Neural cell (in vitro differentiated cells): ENCODE results near the gene MUC15. TPM values are rescaled to one million over a fixed set of nuclear protein-coding genes. Genes with fewer than 3 reads are reported as not detected.

Experiments
- H2AFZ ChIP-seq: fragments of 200-600, 300-800 bp; sonication (generic), shearing (Covaris generic); 2 replicates; pipeline ENCODE4 v1.6.0; 2014; ENCODE audit warnings: low read depth, mild to moderate bottlenecking, antibody characterized with exemption, low read length, moderate library complexity
- H3F3A ChIP-seq: fragments of 200-600 bp; shearing (Covaris generic); 2 replicates; pipeline ENCODE4 v1.6.1; 2016; ENCODE audit warnings: mild to moderate bottlenecking, moderate library complexity, mixed read lengths, antibody characterized with exemption, low read length; ENCODE audit not compliant: insufficient read depth, poor library complexity, severe bottlenecking
- H3K27ac ChIP-seq: fragments of 200-600, 300-800 bp; sonication (generic), shearing (Covaris generic); 2 replicates; pipeline ENCODE4 v1.5.1; 2014; ENCODE audit warnings: mild to moderate bottlenecking, low read length, moderate library complexity
- H3K27me3 ChIP-seq: fragments of 300-800, 200-600 bp; sonication (generic), shearing (Covaris generic); 2 replicates; pipeline ENCODE4 v1.6.0; 2014; ENCODE audit warnings: mild to moderate bottlenecking, low read depth, low read length, moderate library complexity; ENCODE audit not compliant: insufficient read depth
- H3K36me3 ChIP-seq: fragments of 300-800, 200-600 bp; sonication (generic), shearing (Covaris generic); 2 replicates; pipeline ENCODE4 v1.5.1; 2014; ENCODE audit warnings: mild to moderate bottlenecking, antibody characterized with exemption, low read length, moderate library complexity; ENCODE audit not compliant: insufficient read depth
- H3K4me2 ChIP-seq: fragments of 300-800, 200-600 bp; sonication (generic), shearing (Covaris generic); 2 replicates; pipeline ENCODE4 v1.6.0; 2014; ENCODE audit warnings: mild to moderate bottlenecking, low read length
- H3K4me3 ChIP-seq: fragments of 300-800, 200-600 bp; sonication (generic), shearing (Covaris generic); 2 replicates; pipeline ENCODE4 v1.5.1; 2014; ENCODE audit warnings: mild to moderate bottlenecking, low read length, moderate library complexity
- H3K79me2 ChIP-seq: fragments of 200-600 bp; shearing (Covaris generic); replicated peaks from 2 replicates; pipeline ENCODE4 v1.6.0; 2014; ENCODE audit warnings: mild to moderate bottlenecking, low read length, moderate library complexity; ENCODE audit not compliant: insufficient read depth
- H3K9ac ChIP-seq: fragments of 300-800, 200-600 bp; sonication (generic), shearing (Covaris generic); 2 replicates; pipeline ENCODE4 v1.6.1; 2016; ENCODE audit warnings: mild to moderate bottlenecking, low read length, mixed read lengths
- H3K9me2 ChIP-seq: fragments of 200-600 bp; shearing (Covaris generic); 2 replicates; pipeline ENCODE4 v1.6.1; 2016; ENCODE audit warnings: mild to moderate bottlenecking, low read length, mixed read lengths; ENCODE audit not compliant: insufficient read depth
- H3K9me3 ChIP-seq: fragments of 200-600, 300-800 bp; sonication (generic), shearing (Covaris generic); 2 replicates; pipeline ENCODE4 v1.6.1; 2016; ENCODE audit warnings: mild to moderate bottlenecking, mixed run types, low read length, moderate library complexity, mixed read lengths
- H4K20me1 ChIP-seq: fragments of 200-600 bp; shearing (Covaris generic); 2 replicates; pipeline ENCODE4 v1.6.1; 2016; ENCODE audit warnings: mild to moderate bottlenecking, mixed run types; ENCODE audit not compliant: insufficient read depth
- EP300 ChIP-seq: fragments of 450-650 bp; conservative IDR thresholded peaks from 2 replicates; pipeline ENCODE4 v1.6.1; 2014; ENCODE audit warnings: antibody characterized with exemption, mild to moderate bottlenecking, moderate library complexity; ENCODE audit not compliant: poor library complexity, severe bottlenecking
- EZH2 ChIP-seq: fragments of 200-600, 300-800 bp; shearing (Covaris generic), sonication (generic); IDR thresholded peaks from 2 replicates; pipeline ENCODE4 v1.6.1; 2014; ENCODE audit warnings: antibody characterized with exemption, low read length, borderline replicate concordance, mild to moderate bottlenecking; ENCODE audit not compliant: insufficient read depth, poor library complexity, severe bottlenecking
- MXI1 ChIP-seq: fragments of 450-650 bp; conservative IDR thresholded peaks from 2 replicates; pipeline ENCODE4 v1.6.1; 2014; ENCODE audit warnings: antibody characterized with exemption, mild to moderate bottlenecking; ENCODE audit not compliant: poor library complexity, severe bottlenecking
- POLR2AphosphoS5 ChIP-seq: IDR thresholded peaks from 2 replicates; pipeline ENCODE4 v1.6.1; 2012
- RAD21 ChIP-seq: fragments of 450-650 bp; conservative IDR thresholded peaks from 2 replicates; pipeline ENCODE4 v1.6.1; 2014; ENCODE audit warnings: antibody characterized with exemption, mild to moderate bottlenecking, moderate library complexity
- REST ChIP-seq: IDR thresholded peaks from 2 replicates; pipeline ENCODE4 v1.6.1; 2012; ENCODE audit warnings: borderline replicate concordance
- SMC3 ChIP-seq: fragments of 450-650 bp; conservative IDR thresholded peaks from 2 replicates; pipeline ENCODE4 v1.6.1; 2014; ENCODE audit warnings: antibody characterized with exemption, mild to moderate bottlenecking, moderate library complexity; ENCODE audit not compliant: poor library complexity
- TAF1 ChIP-seq: IDR thresholded peaks from 2 replicates; pipeline ENCODE4 v1.6.1; 2012; ENCODE audit warnings: low read depth
- polyA plus RNA-seq: library from polyadenylated mRNA; depleted of rRNA; stranded (reverse); fragments of >200 nt; gene quantifications from 2 replicates; pipeline ENCODE4 v1.2.3, GENCODE V29; 2014
- TF ChIP-seq, protein P1 (sequence below): fragments of 450-650 bp; IDR thresholded peaks from 2 replicates; pipeline ENCODE4 v1.5.1; 2014; ENCODE audit warnings: antibody characterized with exemption, mild to moderate bottlenecking, moderate library complexity; ENCODE audit not compliant: poor library complexity, severe bottlenecking

The MUC15 gene
- polyA plus RNA-seq, 1 donor from 2014 or later: not detected

DNA sequence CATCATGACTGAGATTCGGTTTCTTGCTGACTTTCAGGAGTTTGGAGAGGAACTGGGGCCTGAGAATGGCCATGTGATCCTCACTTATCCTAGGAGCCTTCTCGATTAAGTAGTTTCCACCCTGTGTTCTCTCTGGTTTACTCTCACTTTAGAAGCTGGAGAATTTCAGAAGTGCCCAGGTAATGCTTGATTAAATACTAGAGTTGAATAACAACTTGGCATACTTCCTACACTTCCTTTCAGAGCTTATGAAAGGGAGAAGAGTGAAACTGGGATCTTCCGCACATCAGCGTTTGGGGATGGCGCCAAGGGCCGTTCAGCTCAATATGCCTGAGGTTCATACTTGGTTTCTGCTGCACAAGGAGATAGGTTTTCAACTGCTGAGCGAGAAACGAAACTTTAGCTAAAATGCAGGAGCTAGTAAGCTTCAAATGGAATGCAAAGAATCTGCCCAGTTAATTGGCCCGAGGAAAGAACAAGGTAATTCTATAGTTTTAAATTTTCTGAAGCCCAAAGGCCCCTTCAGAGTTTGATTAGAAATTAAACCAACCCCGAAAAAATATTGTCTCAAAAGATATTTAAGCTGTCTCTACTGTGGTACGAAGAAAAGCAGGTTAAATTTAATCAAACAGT lies 823 bp upstream of the MUC15 start:
- Histone ChIP-seq H3K9ac (no peak overlapping the region), H3K36me3 (no peaks in the 10 kb centered on the region), H3K79me2 (no peaks in the 10 kb centered on the region), H3K9me3 (no peaks in the 10 kb centered on the region), H3K4me2 (no peak overlapping the region), H3K9me2 (no peaks in the 10 kb centered on the region), H3K27me3 (no peaks in the 10 kb centered on the region), H4K20me1 (no peaks in the 10 kb centered on the region), H3K27ac (no peak overlapping the region), H2AFZ (no peak overlapping the region), H3F3A (no peaks in the 10 kb centered on the region), H3K4me3 (no peak overlapping the region)
- TF ChIP-seq EP300: no peak
- TF ChIP-seq SMC3: no peak
- TF ChIP-seq, protein P1, sequence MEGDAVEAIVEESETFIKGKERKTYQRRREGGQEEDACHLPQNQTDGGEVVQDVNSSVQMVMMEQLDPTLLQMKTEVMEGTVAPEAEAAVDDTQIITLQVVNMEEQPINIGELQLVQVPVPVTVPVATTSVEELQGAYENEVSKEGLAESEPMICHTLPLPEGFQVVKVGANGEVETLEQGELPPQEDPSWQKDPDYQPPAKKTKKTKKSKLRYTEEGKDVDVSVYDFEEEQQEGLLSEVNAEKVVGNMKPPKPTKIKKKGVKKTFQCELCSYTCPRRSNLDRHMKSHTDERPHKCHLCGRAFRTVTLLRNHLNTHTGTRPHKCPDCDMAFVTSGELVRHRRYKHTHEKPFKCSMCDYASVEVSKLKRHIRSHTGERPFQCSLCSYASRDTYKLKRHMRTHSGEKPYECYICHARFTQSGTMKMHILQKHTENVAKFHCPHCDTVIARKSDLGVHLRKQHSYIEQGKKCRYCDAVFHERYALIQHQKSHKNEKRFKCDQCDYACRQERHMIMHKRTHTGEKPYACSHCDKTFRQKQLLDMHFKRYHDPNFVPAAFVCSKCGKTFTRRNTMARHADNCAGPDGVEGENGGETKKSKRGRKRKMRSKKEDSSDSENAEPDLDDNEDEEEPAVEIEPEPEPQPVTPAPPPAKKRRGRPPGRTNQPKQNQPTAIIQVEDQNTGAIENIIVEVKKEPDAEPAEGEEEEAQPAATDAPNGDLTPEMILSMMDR: no peak
- no peak for TF ChIP-seq REST
- TF ChIP-seq RAD21: no peak
- no peak for TF ChIP-seq TAF1
- no peak for TF ChIP-seq POLR2AphosphoS5
- TF ChIP-seq EZH2: no peak
- no peak for TF ChIP-seq MXI1

GRCh38 chr11:26569646-26570045 lies 2.4 kb downstream of the MUC15 start:
- no peaks in the 10 kb centered on the region for H3K36me3 ChIP-seq
- no peaks in the 10 kb centered on the region for H3K9me2 ChIP-seq
- H3F3A ChIP-seq: no peaks in the 10 kb centered on the region
- no peaks in the 10 kb centered on the region for H4K20me1 ChIP-seq
- no peak overlapping the region for H3K4me3 ChIP-seq
- no peak overlapping the region for H2AFZ ChIP-seq
- no peak overlapping the region for H3K4me2 ChIP-seq
- no peaks in the 10 kb centered on the region for H3K27me3 ChIP-seq
- no peak overlapping the region for H3K27ac ChIP-seq
- TF ChIP-seq POLR2AphosphoS5 (no peak), TAF1 (no peak), EZH2 (no peak), EP300 (no peak), RAD21 (no peak), MXI1 (no peak), SMC3 (no peak), REST (no peak)
- TF ChIP-seq, protein P1: no peak
- no peaks in the 10 kb centered on the region for H3K79me2 ChIP-seq
- no peaks in the 10 kb centered on the region for H3K9me3 ChIP-seq
- H3K9ac ChIP-seq: no peak overlapping the region
